ENCODE data around the gene PLAGL2. TPM values are rescaled to one million over a fixed set of nuclear protein-coding genes. Genes with fewer than 3 reads are reported as not detected.
"Not testable (repeated sequence)": the region's sequence is repeated elsewhere in the genome, so short reads cannot be mapped to it uniquely, and the experiment has no call there.

Gene PLAGL2
- total RNA-seq, 1 experiment from 2014 or later = 3.3 TPM

DNA sequence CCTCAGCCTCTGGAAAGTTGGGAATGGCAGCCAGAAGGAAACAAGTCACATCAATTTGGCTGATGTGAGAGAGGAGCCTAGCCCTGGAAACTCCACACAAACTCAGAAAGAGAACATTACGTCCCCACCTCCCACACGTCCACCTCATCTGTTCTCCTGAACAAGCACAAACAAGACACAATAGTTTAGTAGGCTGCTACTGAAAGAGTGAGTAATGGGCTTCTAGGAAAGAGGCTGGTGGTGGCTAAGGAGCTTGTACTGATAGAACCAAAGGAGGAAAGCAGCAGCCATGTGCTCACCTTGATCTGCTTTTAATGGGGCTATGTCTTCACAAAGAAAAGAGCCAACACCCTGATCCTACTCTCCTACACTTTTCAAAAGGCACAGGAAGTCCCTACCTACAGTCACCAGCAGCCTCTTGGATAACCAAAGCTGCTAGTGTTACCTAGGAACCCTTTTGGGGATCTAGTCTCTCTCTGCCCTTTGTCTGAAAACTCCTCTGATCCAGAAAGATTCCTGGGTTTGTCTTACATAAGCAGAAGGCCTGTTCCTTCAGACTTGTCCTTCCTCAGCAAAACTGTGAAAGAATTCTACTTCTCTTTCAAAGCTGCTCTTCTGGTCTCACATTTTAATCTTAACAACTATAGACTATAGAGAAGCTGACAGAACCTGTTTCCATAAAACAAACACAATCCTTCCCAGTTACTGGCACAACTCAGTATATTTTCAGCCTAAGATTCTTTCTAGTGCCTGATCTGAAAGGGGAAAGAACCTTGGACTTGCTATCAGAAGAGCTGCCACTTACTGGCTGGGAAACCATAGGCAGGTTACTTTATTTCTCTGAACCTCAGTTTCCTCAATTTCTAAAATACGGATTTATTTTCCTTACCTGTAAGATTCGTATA is 3.1 kb downstream of the PLAGL2 start:
- DNase-seq (ENCODE audit: low read depth in 1 of 2, low spot score in 2 of 2) = no peak

GRCh38 chr20:32203356-32204204 is 4.0 kb downstream of the PLAGL2 start:
- no peak for DNase-seq (ENCODE audit: low read depth in 1 of 2, low spot score in 2 of 2)
- Histone ChIP-seq H3K27me3 (replicated peaks) (no peaks in the 10 kb centered on the region), H3K9me3 (replicated peaks) (peaks cover 3% of the 10 kb centered on the region; the same call in 1 of the 2 replicates), H3K36me3 (peaks cover 80% of the 10 kb centered on the region), H3K27ac (no peak overlapping the region), H3K4me1 (replicated peaks) (peaks cover 16% of the 10 kb centered on the region), H3K4me3 (no peak overlapping the region)

More for the DNA sequence above, 3.1 kb downstream of the PLAGL2 start:
- H3K4me3 ChIP-seq = no peak overlapping the region
- no peaks in the 10 kb centered on the region for H3K27me3 ChIP-seq (replicated peaks)
- H3K36me3 ChIP-seq = peaks cover 76% of the 10 kb centered on the region
- H3K4me1 ChIP-seq (replicated peaks) = peaks cover 16% of the 10 kb centered on the region
- peaks cover 3% of the 10 kb centered on the region; the same call in 1 of the 2 replicates for H3K9me3 ChIP-seq (replicated peaks)
- no peak overlapping the region for H3K27ac ChIP-seq

- Histone ChIP-seq H3K9me3 (replicated peaks) (no peaks in the 10 kb centered on the region; the same call in 1 of the 2 replicates), H3K36me3 (peaks cover 83% of the 10 kb centered on the region), H3K4me3 (no peak overlapping the region), H3K4me1 (replicated peaks) (peaks cover 10% of the 10 kb centered on the region; the same call in 1 of the 2 replicates), H3K27ac (no peak overlapping the region), H3K27me3 (replicated peaks) (no peaks in the 10 kb centered on the region)
- no peak for DNase-seq (ENCODE audit: low read depth in 1 of 2, low spot score in 2 of 2)
Measured at GRCh38 chr20:32201977-32202363, 5.6 kb downstream of the PLAGL2 start.

DNA sequence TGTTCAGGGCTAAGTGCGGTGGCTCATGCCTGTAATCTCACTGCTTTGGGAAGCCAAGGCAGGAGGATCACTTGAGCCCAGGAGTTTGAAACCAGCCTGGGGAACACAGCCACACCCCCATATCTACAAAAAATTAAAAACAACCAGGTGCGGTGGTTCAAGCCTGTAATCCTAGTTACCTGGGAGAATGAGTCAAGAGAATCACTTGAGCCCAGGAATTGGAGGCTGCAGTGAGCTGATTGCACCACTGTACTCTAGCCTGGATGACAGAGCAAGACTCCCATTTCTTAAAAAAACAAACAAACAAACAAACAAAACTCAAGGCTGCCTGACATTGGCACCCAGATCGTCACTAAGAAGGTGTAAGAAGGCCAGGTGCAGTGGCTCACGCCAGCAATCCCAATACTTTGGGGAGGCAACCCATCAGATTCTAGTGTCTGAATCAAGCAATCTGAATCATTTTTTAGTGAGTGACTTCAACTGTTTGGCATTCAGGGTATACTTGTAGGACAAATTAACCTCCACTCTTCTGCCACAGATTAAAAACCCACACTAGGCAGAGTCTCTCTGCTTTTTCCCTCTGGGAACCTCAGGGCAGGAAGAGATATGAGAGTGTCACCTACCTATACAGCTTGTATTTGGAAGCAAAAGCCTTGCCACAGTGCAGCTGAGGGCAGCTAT is 6.1 kb downstream of the PLAGL2 start:
- H3K36me3 ChIP-seq = peaks cover 89% of the 10 kb centered on the region
- H3K27ac ChIP-seq = no peak overlapping the region
- peaks cover 6% of the 10 kb centered on the region; the same call in 1 of the 2 replicates for H3K4me1 ChIP-seq (replicated peaks)
- no peaks in the 10 kb centered on the region; the same call in 1 of the 2 replicates for H3K9me3 ChIP-seq (replicated peaks)
- no peak for DNase-seq (ENCODE audit: low read depth in 1 of 2, low spot score in 2 of 2)
- no peak overlapping the region for H3K4me3 ChIP-seq
- no peaks in the 10 kb centered on the region for H3K27me3 ChIP-seq (replicated peaks)

DNA sequence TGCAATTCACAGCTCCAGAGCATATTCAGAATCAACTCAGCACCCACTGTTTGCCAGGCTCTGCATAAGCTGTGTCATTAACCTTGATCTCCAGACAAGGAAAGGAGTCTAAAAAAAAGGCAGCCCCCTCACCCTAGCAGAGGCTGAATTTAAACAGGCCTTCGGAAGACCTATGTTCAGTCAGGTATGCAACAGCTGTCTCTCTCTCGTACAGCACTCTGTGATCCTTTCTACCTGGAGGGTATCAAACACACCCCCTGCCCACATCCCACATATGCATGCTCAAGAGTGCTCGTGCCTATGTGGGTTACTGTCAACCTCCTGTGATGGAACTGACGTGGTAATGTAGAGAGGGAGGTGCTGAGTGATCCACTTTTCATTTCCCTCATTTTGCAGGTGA is 8.5 kb downstream of the PLAGL2 start:
- H3K9me3 ChIP-seq (replicated peaks) = no peaks in the 10 kb centered on the region; the same call in 1 of the 2 replicates
- H3K27ac ChIP-seq = no peak overlapping the region
- H3K4me3 ChIP-seq = no peak overlapping the region
- no peaks in the 10 kb centered on the region for H3K27me3 ChIP-seq (replicated peaks)
- no peak for DNase-seq (ENCODE audit: low read depth in 1 of 2, low spot score in 2 of 2)
- H3K4me1 ChIP-seq (replicated peaks) = no peaks in the 10 kb centered on the region
- peaks cover 88% of the 10 kb centered on the region for H3K36me3 ChIP-seq

GRCh38 chr20:32197136-32197535 is 10.4 kb downstream of the PLAGL2 start:
- H3K27me3 ChIP-seq (replicated peaks); H3K4me1 ChIP-seq (replicated peaks); DNase-seq (ENCODE audit: low read depth in 1 of 2, low spot score in 2 of 2); H3K27ac ChIP-seq; H3K9me3 ChIP-seq (replicated peaks); H3K4me3 ChIP-seq: not testable (repeated sequence)
- peaks cover 74% of the 10 kb centered on the region for H3K36me3 ChIP-seq

DNA sequence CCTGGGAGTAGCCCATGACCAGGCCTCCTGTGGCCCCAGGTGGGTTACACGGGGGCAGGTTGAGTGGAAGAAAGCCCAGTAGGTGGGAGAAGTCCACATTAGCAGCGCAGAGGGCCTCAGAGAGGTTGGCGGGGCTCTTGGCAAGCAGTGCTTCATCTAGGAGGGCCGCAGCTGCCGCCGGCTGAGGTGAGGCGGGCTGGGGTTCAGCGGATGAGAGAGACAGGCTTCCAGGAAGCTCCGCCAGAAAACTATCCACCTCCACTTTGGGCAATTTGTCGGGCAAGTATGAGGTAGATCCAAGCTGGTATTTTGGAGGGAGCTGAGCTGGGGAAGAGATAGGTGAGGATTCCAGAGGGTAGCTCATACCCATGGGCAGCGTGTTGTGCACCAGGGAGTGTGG is 10.9 kb downstream of the PLAGL2 start:
- H3K27me3 ChIP-seq (replicated peaks); H3K4me3 ChIP-seq; H3K9me3 ChIP-seq (replicated peaks); H3K4me1 ChIP-seq (replicated peaks); DNase-seq (ENCODE audit: low read depth in 1 of 2, low spot score in 2 of 2); H3K27ac ChIP-seq: not testable (repeated sequence)
- peaks cover 71% of the 10 kb centered on the region for H3K36me3 ChIP-seq

- DNase-seq (ENCODE audit: low read depth in 1 of 2, low spot score in 2 of 2) = no peak
Measured at GRCh38 chr20:32195581-32195980, 12.0 kb downstream of the PLAGL2 start.

GRCh38 chr20:32193996-32194395 is 13.5 kb downstream of the PLAGL2 start:
- Histone ChIP-seq H3K36me3 (peaks cover 60% of the 10 kb centered on the region), H3K27me3 (replicated peaks) (no peaks in the 10 kb centered on the region), H3K27ac (no peak overlapping the region), H3K9me3 (replicated peaks) (0 out of 2 replicates have a peak, but pooled peaks cover 6% of the 10 kb centered on the region), H3K4me3 (no peak overlapping the region), H3K4me1 (replicated peaks) (peaks cover 16% of the 10 kb centered on the region)
- DNase-seq (ENCODE audit: low read depth in 1 of 2, low spot score in 2 of 2) = no peak

More at GRCh38 chr20:32195581-32195980, 12.0 kb downstream of the PLAGL2 start:
- Histone ChIP-seq H3K36me3 (peaks cover 63% of the 10 kb centered on the region), H3K9me3 (replicated peaks) (no peaks in the 10 kb centered on the region), H3K4me1 (replicated peaks) (no peaks in the 10 kb centered on the region; the same call in 1 of the 2 replicates), H3K4me3 (no peak overlapping the region), H3K27me3 (replicated peaks) (no peaks in the 10 kb centered on the region), H3K27ac (no peak overlapping the region)

- H3K4me3 ChIP-seq; H3K9me3 ChIP-seq (replicated peaks); H3K27ac ChIP-seq; DNase-seq (ENCODE audit: low read depth in 1 of 2, low spot score in 2 of 2); H3K27me3 ChIP-seq (replicated peaks): not testable (repeated sequence)
- H3K36me3 ChIP-seq = peaks cover 60% of the 10 kb centered on the region
- peaks cover 20% of the 10 kb centered on the region for H3K4me1 ChIP-seq (replicated peaks)
Measured at GRCh38 chr20:32193336-32193735, 14.2 kb downstream of the PLAGL2 start.

DNA sequence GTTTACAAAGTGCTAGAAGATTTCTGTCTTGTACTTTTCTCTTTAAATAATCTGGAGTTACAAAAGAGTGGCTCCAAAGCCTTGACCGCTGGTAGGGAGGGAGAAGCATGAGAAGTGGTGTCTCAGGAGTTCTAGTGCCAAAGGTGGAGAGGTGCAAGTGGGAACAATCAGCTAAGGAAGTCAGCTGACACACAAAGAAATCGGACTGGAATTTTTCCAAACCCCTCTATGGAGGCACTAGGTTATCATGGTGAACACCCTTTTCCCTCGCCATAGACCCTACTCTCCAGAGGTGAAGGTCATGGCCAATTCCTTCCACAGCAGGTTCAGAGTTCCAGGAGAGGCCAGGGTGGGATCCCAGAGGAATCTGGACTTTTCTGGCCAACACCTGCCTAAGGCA is 14.8 kb downstream of the PLAGL2 start:
- 0 out of 2 replicates have a peak, but pooled peaks cover 6% of the 10 kb centered on the region for H3K9me3 ChIP-seq (replicated peaks)
- peaks cover 20% of the 10 kb centered on the region for H3K4me1 ChIP-seq (replicated peaks)
- no peak for DNase-seq (ENCODE audit: low read depth in 1 of 2, low spot score in 2 of 2)
- H3K4me3 ChIP-seq = no peak overlapping the region
- H3K36me3 ChIP-seq = peaks cover 54% of the 10 kb centered on the region
- H3K27me3 ChIP-seq (replicated peaks) = no peaks in the 10 kb centered on the region
- no peak overlapping the region for H3K27ac ChIP-seq

- DNase-seq (ENCODE audit: low read depth in 1 of 2, low spot score in 2 of 2) = no peak
- H3K36me3 ChIP-seq = peaks cover 46% of the 10 kb centered on the region
- 0 out of 2 replicates have a peak, but pooled peaks cover 6% of the 10 kb centered on the region for H3K9me3 ChIP-seq (replicated peaks)
- no peaks in the 10 kb centered on the region for H3K27me3 ChIP-seq (replicated peaks)
- no peak overlapping the region for H3K4me3 ChIP-seq
- peaks cover 20% of the 10 kb centered on the region for H3K4me1 ChIP-seq (replicated peaks)
- H3K27ac ChIP-seq = no peak overlapping the region
Measured at GRCh38 chr20:32191873-32192272, 15.7 kb downstream of the PLAGL2 start.

DNA sequence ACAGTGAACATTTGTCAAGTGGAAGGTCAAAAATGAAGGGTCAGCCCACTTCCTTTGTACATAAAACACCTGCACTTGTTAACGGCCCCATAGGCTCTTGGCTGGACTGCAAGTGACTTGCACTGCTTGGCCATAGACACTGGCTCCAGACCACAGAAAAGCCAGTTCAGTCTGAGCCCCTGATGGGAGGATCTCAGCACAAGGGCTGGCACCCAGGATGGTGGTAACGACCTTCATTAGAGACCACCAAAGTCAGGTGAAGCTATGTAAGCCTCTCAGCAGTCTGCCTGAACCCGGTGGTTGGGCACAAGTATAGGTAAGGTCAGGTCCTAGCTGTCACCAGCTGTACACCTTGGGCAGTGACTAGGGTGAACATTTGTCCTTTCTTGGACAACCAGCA is 16.1 kb downstream of the PLAGL2 start:
- H3K36me3 ChIP-seq = peaks cover 41% of the 10 kb centered on the region
- no peak overlapping the region for H3K27ac ChIP-seq
- no peaks in the 10 kb centered on the region for H3K27me3 ChIP-seq (replicated peaks)
- H3K4me1 ChIP-seq (replicated peaks) = peaks cover 20% of the 10 kb centered on the region
- no peak for DNase-seq (ENCODE audit: low read depth in 1 of 2, low spot score in 2 of 2)
- 0 out of 2 replicates have a peak, but pooled peaks cover 6% of the 10 kb centered on the region for H3K9me3 ChIP-seq (replicated peaks)
- H3K4me3 ChIP-seq = no peak overlapping the region

All from SJSA1 (cell line).